Liver (tissue), 9 donors: ENCODE data around the gene SLC1A3. TPM values are rescaled to one million over a fixed set of nuclear protein-coding genes. Genes with fewer than 3 reads are reported as not detected.

ENCODE experiments used
- DNase-seq: peaks from one replicate; pipeline ENCODE4 v3.0.0-alpha.2; 2017; ENCODE audit warnings: low spot score
- H3K27ac ChIP-seq, 2 donors: one replicate each; pipeline ENCODE4 v1.7.0; 2013; ENCODE audit warnings: inconsistent platforms in 2 of 2, low read length in 2 of 2, control low read depth in 1 of 2, low read depth in 1 of 2, mild to moderate bottlenecking in 1 of 2
- H3K27me3 ChIP-seq, 4 donors: one replicate each; pipeline versions ENCODE4 v1.6.1 to v1.7.0; 2013; ENCODE audit warnings: low read length in 3 of 4, inconsistent platforms in 1 of 4, mild to moderate bottlenecking in 1 of 4, moderate library complexity in 1 of 4; ENCODE audit not compliant: control insufficient read depth in 4 of 4, insufficient read depth in 4 of 4
- H3K36me3 ChIP-seq, 4 donors: one replicate each; pipeline versions ENCODE4 v1.6.1 to v1.7.0; 2013; ENCODE audit warnings: low read length in 3 of 4, mild to moderate bottlenecking in 3 of 4, low read depth in 1 of 4, moderate library complexity in 1 of 4; ENCODE audit not compliant: control insufficient read depth in 4 of 4, insufficient read depth in 3 of 4
- H3K4me1 ChIP-seq, 4 donors: one replicate each; pipeline versions ENCODE4 v1.6.1 to v1.7.0; 2013; ENCODE audit warnings: low read length in 3 of 4, mild to moderate bottlenecking in 3 of 4, moderate library complexity in 1 of 4; ENCODE audit not compliant: control insufficient read depth in 4 of 4, insufficient read depth in 4 of 4
- H3K4me3 ChIP-seq, 3 donors: one replicate each; pipeline versions ENCODE4 v1.6.1 to v1.7.0; 2013; ENCODE audit warnings: low read length in 3 of 3, control low read depth in 1 of 3, low read depth in 1 of 3, mild to moderate bottlenecking in 1 of 3
- H3K9ac ChIP-seq, 2 donors: one replicate each; pipeline ENCODE4 v1.7.0; 2013; ENCODE audit warnings: low read length in 2 of 2, mild to moderate bottlenecking in 2 of 2, moderate library complexity in 2 of 2, control low read depth in 1 of 2, low read depth in 1 of 2
- H3K9me3 ChIP-seq, 4 donors: one replicate each; pipeline versions ENCODE4 v1.6.1 to v1.7.0; 2013; ENCODE audit warnings: low read length in 3 of 4; ENCODE audit not compliant: control insufficient read depth in 4 of 4
- EGR1 ChIP-seq, 2 donors: IDR thresholded peaks; 2 replicates each; pipeline ENCODE4 v1.6.1; 2016 to 2018; ENCODE audit warnings: antibody characterized with exemption in 2 of 2, low read depth in 2 of 2
- FOXA1 ChIP-seq: IDR thresholded peaks from 2 replicates; pipeline ENCODE4 v1.6.1; 2016; ENCODE audit warnings: antibody characterized with exemption
- FOXA2 ChIP-seq: IDR thresholded peaks from 2 replicates; pipeline ENCODE4 v1.6.1; 2016; ENCODE audit warnings: antibody characterized with exemption
- GABPA ChIP-seq, 2 donors: IDR thresholded peaks in 1 of 2; conservative IDR thresholded peaks in 1 of 2; 2 replicates each; pipeline ENCODE4 v1.6.1; 2016; ENCODE audit warnings: antibody characterized with exemption in 2 of 2, mild to moderate bottlenecking in 1 of 2, moderate library complexity in 1 of 2
- HNF4A ChIP-seq, 2 donors: conservative IDR thresholded peaks; 2 replicates each; pipeline ENCODE4 v1.6.1; 2016; ENCODE audit warnings: antibody characterized with exemption in 2 of 2, mild to moderate bottlenecking in 2 of 2
- HNF4G ChIP-seq: IDR thresholded peaks from 2 replicates; pipeline ENCODE4 v1.6.1; 2016; ENCODE audit warnings: antibody characterized with exemption
- JUND ChIP-seq, 2 donors: IDR thresholded peaks; 2 replicates each; pipeline ENCODE4 v1.6.1; 2016; ENCODE audit warnings: antibody characterized with exemption in 2 of 2
- MAX ChIP-seq: IDR thresholded peaks from 2 replicates; pipeline ENCODE4 v1.6.1; 2016; ENCODE audit warnings: antibody characterized with exemption
- NR2F2 ChIP-seq: IDR thresholded peaks from 2 replicates; pipeline ENCODE4 v1.6.1; 2016; ENCODE audit warnings: antibody characterized with exemption
- RAD21 ChIP-seq, 2 donors: IDR thresholded peaks; 2 replicates each; pipeline ENCODE4 v1.6.1; 2016; ENCODE audit warnings: antibody characterized with exemption in 2 of 2, mild to moderate bottlenecking in 2 of 2
- RXRA ChIP-seq, 2 donors: IDR thresholded peaks; 2 replicates each; pipeline ENCODE4 v1.6.1; 2017 to 2018; ENCODE audit warnings: antibody characterized with exemption in 2 of 2, mild to moderate bottlenecking in 1 of 2
- SP1 ChIP-seq: IDR thresholded peaks from 2 replicates; pipeline ENCODE4 v1.6.1; 2018; ENCODE audit warnings: antibody characterized with exemption, mild to moderate bottlenecking
- TAF1 ChIP-seq: conservative IDR thresholded peaks from 2 replicates; pipeline ENCODE4 v1.6.1; 2016; ENCODE audit warnings: antibody characterized with exemption, mild to moderate bottlenecking
- YY1 ChIP-seq: IDR thresholded peaks from 2 replicates; pipeline ENCODE4 v1.6.1; 2016; ENCODE audit warnings: antibody characterized with exemption, mild to moderate bottlenecking
- WGBS: extraction: QIAGEN DNeasy Blood & Tissue Kit; methylation state at CpG from one replicate; pipeline ENCODE4 v1.1.7; 2013; 5-methylcytosine and 5-hydroxymethylcytosine counted together
- polyA plus RNA-seq, 2 donors: library from polyadenylated mRNA; stranded (reverse) in 1 of 2; unstranded in 1 of 2; fragments of 200-250 nt in 1 of 2; fragments of >200 nt in 1 of 2; fragmentation: Nextera tagmentation in 1 of 2; extraction: Ambion mirVana in 1 of 2; gene quantifications; one replicate each; pipeline versions ENCODE4 v1.2.1 to v1.2.3, GENCODE V29; 2013 to 2015
- total RNA-seq, 2 donors: library from RNA; depleted of rRNA; stranded (reverse); fragments of >200 nt; gene quantifications; one replicate each; pipeline ENCODE4 v1.2.3, GENCODE V29; 2014
- TF ChIP-seq, protein P1 (sequence below): fragments of 150-350 bp; IDR thresholded peaks from 2 replicates; pipeline ENCODE4 v1.5.1; 2017; ENCODE audit warnings: improper control_type of control experiment, low read depth, low read length; ENCODE audit not compliant: missing input control
- TF ChIP-seq, protein P2 (sequence below): IDR thresholded peaks from 2 replicates; pipeline ENCODE4 v1.6.1; 2016; ENCODE audit warnings: antibody characterized with exemption, mild to moderate bottlenecking
- TF ChIP-seq, protein P3 (sequence below): IDR thresholded peaks from 2 replicates; pipeline ENCODE4 v1.6.1; 2016; ENCODE audit warnings: antibody characterized with exemption
- TF ChIP-seq, protein P4 (sequence below): IDR thresholded peaks from 2 replicates; pipeline ENCODE4 v1.6.1; 2016; ENCODE audit warnings: antibody characterized with exemption
- donor health status: healthy.
- donor health status: healthy.
- donor health status: healthy.
- donor health status: healthy.
- donor health status: healthy.

The SLC1A3 gene
- total and polyA plus RNA-seq, 4 donors, result 1.8 to 8.8 (median 2.8) TPM

GRCh38 chr5:36606036-36606427 lies 374 bp upstream of the SLC1A3 start:
- Histone ChIP-seq H3K4me1 (peaks cover 0 to 13% (median 8%) of the 10 kb centered on the region in 4 donors), H3K27me3 (peaks cover 0 to 3% (median 1%) of the 10 kb centered on the region in 4 donors), H3K9me3 (peaks cover 0 to 2% (median 0%) of the 10 kb centered on the region in 4 donors), H3K27ac (no peak overlapping the region), H3K9ac (peak overlapping the region in 1 of 2 donors; percentile 24), H3K4me3 (peak overlapping the region; percentile 3 to 38 (median 37)), H3K36me3 (no peaks in the 10 kb centered on the region)
- 14% methylated on average over 11 of the region's 11 CpGs for WGBS
- no peak for DNase-seq
- TF ChIP-seq, protein P1, sequence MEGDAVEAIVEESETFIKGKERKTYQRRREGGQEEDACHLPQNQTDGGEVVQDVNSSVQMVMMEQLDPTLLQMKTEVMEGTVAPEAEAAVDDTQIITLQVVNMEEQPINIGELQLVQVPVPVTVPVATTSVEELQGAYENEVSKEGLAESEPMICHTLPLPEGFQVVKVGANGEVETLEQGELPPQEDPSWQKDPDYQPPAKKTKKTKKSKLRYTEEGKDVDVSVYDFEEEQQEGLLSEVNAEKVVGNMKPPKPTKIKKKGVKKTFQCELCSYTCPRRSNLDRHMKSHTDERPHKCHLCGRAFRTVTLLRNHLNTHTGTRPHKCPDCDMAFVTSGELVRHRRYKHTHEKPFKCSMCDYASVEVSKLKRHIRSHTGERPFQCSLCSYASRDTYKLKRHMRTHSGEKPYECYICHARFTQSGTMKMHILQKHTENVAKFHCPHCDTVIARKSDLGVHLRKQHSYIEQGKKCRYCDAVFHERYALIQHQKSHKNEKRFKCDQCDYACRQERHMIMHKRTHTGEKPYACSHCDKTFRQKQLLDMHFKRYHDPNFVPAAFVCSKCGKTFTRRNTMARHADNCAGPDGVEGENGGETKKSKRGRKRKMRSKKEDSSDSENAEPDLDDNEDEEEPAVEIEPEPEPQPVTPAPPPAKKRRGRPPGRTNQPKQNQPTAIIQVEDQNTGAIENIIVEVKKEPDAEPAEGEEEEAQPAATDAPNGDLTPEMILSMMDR, result no peak
- TF ChIP-seq, protein P2, sequence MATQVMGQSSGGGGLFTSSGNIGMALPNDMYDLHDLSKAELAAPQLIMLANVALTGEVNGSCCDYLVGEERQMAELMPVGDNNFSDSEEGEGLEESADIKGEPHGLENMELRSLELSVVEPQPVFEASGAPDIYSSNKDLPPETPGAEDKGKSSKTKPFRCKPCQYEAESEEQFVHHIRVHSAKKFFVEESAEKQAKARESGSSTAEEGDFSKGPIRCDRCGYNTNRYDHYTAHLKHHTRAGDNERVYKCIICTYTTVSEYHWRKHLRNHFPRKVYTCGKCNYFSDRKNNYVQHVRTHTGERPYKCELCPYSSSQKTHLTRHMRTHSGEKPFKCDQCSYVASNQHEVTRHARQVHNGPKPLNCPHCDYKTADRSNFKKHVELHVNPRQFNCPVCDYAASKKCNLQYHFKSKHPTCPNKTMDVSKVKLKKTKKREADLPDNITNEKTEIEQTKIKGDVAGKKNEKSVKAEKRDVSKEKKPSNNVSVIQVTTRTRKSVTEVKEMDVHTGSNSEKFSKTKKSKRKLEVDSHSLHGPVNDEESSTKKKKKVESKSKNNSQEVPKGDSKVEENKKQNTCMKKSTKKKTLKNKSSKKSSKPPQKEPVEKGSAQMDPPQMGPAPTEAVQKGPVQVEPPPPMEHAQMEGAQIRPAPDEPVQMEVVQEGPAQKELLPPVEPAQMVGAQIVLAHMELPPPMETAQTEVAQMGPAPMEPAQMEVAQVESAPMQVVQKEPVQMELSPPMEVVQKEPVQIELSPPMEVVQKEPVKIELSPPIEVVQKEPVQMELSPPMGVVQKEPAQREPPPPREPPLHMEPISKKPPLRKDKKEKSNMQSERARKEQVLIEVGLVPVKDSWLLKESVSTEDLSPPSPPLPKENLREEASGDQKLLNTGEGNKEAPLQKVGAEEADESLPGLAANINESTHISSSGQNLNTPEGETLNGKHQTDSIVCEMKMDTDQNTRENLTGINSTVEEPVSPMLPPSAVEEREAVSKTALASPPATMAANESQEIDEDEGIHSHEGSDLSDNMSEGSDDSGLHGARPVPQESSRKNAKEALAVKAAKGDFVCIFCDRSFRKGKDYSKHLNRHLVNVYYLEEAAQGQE, result no peak
- no peak for TF ChIP-seq FOXA1
- no peak for TF ChIP-seq NR2F2
- TF ChIP-seq MAX, result no peak
- no peak for TF ChIP-seq RXRA (IDR thresholded peaks at IDR 0.05)
- no peak for TF ChIP-seq GABPA (IDR thresholded peaks at IDR 0.05 in 1 of 2, conservative IDR thresholded peaks at IDR 0.05 in 1 of 2)
- no peak for TF ChIP-seq FOXA2
- TF ChIP-seq EGR1 (IDR thresholded peaks at IDR 0.05; ENCODE audit: low read depth in 2 of 2), result no peak
- TF ChIP-seq HNF4A (conservative IDR thresholded peaks at IDR 0.05), result no peak
- no peak for TF ChIP-seq JUND (IDR thresholded peaks at IDR 0.05)
- no peak for TF ChIP-seq SP1
- no peak for TF ChIP-seq HNF4G
- TF ChIP-seq, protein P3, sequence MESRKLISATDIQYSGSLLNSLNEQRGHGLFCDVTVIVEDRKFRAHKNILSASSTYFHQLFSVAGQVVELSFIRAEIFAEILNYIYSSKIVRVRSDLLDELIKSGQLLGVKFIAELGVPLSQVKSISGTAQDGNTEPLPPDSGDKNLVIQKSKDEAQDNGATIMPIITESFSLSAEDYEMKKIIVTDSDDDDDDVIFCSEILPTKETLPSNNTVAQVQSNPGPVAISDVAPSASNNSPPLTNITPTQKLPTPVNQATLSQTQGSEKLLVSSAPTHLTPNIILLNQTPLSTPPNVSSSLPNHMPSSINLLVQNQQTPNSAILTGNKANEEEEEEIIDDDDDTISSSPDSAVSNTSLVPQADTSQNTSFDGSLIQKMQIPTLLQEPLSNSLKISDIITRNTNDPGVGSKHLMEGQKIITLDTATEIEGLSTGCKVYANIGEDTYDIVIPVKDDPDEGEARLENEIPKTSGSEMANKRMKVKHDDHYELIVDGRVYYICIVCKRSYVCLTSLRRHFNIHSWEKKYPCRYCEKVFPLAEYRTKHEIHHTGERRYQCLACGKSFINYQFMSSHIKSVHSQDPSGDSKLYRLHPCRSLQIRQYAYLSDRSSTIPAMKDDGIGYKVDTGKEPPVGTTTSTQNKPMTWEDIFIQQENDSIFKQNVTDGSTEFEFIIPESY, result no peak
- no peak for TF ChIP-seq TAF1
- TF ChIP-seq, protein P4, sequence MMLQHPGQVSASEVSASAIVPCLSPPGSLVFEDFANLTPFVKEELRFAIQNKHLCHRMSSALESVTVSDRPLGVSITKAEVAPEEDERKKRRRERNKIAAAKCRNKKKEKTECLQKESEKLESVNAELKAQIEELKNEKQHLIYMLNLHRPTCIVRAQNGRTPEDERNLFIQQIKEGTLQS, result no peak
- TF ChIP-seq YY1, result no peak
- no peak for TF ChIP-seq RAD21 (IDR thresholded peaks at IDR 0.05)
